Tibial nerve (tissue), 4 donors: ENCODE data around the gene ACADS.

ENCODE experiments used
- EP300 ChIP-seq, 2 donors: sonication (generic); formaldehyde crosslinking; IDR thresholded peaks; one replicate each; pipeline ENCODE4 v1.6.1; 2017; ENCODE audit warnings: antibody characterized with exemption in 2 of 2, mild to moderate bottlenecking in 1 of 2
- POLR2A ChIP-seq, 2 donors: fragments of 450-650 bp; IDR thresholded peaks; one replicate each; pipeline ENCODE4 v1.6.1; 2017; ENCODE audit warnings: antibody characterized with exemption in 2 of 2, mild to moderate bottlenecking in 2 of 2, moderate library complexity in 2 of 2
- TF ChIP-seq, protein P1 (sequence below), 5 experiments: fragments of 200-600 bp in 3 of 5; fragments of 450-650 bp in 2 of 5; sonication (generic) in 3 of 5; IDR thresholded peaks; one replicate each; pipeline ENCODE4 v1.5.1; 2016 to 2019; ENCODE audit warnings: antibody characterized with exemption in 5 of 5, mild to moderate bottlenecking in 3 of 5, moderate library complexity in 2 of 5

GRCh38 chr12:120680165-120680738 is 45.4 kb upstream of the ACADS start:
- TF ChIP-seq, protein P1, sequence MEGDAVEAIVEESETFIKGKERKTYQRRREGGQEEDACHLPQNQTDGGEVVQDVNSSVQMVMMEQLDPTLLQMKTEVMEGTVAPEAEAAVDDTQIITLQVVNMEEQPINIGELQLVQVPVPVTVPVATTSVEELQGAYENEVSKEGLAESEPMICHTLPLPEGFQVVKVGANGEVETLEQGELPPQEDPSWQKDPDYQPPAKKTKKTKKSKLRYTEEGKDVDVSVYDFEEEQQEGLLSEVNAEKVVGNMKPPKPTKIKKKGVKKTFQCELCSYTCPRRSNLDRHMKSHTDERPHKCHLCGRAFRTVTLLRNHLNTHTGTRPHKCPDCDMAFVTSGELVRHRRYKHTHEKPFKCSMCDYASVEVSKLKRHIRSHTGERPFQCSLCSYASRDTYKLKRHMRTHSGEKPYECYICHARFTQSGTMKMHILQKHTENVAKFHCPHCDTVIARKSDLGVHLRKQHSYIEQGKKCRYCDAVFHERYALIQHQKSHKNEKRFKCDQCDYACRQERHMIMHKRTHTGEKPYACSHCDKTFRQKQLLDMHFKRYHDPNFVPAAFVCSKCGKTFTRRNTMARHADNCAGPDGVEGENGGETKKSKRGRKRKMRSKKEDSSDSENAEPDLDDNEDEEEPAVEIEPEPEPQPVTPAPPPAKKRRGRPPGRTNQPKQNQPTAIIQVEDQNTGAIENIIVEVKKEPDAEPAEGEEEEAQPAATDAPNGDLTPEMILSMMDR (IDR thresholded peaks at IDR 0.05) = no peak
- TF ChIP-seq EP300 (IDR thresholded peaks at IDR 0.05) (no peak), POLR2A (IDR thresholded peaks at IDR 0.05) (no peak)
